Nephron progenitor cell (in vitro differentiated cells): ENCODE results near the gene DNASE1L1.
"Not testable (repeated sequence)": the region's sequence is repeated elsewhere in the genome, so short reads cannot be mapped to it uniquely, and the experiment has no call there.

Source experiments
- DNase-seq: peaks from one replicate; pipeline ENCODE4 v3.0.0; 2021
- H3K27ac Mint-ChIP-seq: 2 replicates; pipeline ENCODE4 v1.8.0; 2021; ENCODE audit warnings: mild to moderate bottlenecking, moderate library complexity, mixed read lengths
- H3K27me3 Mint-ChIP-seq: 2 replicates; pipeline ENCODE4 v1.8.0; 2021; ENCODE audit warnings: mild to moderate bottlenecking, low read depth, mixed read lengths; ENCODE audit not compliant: poor library complexity
- H3K36me3 Mint-ChIP-seq: 2 replicates; pipeline ENCODE4 v1.8.0; 2021; ENCODE audit warnings: low read depth, mixed read lengths
- H3K4me1 Mint-ChIP-seq: 2 replicates; pipeline ENCODE4 v1.8.0; 2021; ENCODE audit warnings: mixed read lengths
- H3K4me3 Mint-ChIP-seq: 2 replicates; pipeline ENCODE4 v1.8.0; 2021; ENCODE audit warnings: mild to moderate bottlenecking, moderate library complexity, mixed read lengths
- H3K9me3 Mint-ChIP-seq: 2 replicates; pipeline ENCODE4 v1.8.0; 2021; ENCODE audit warnings: mild to moderate bottlenecking, moderate library complexity, mixed read lengths
- TF ChIP-seq, protein P1 (sequence below): fragments of 200-600 bp; sonication (generic); IDR thresholded peaks from 2 replicates; pipeline ENCODE4 v1.5.0; 2021; ENCODE audit warnings: antibody characterized with exemption

Gene DNASE1L1

DNA sequence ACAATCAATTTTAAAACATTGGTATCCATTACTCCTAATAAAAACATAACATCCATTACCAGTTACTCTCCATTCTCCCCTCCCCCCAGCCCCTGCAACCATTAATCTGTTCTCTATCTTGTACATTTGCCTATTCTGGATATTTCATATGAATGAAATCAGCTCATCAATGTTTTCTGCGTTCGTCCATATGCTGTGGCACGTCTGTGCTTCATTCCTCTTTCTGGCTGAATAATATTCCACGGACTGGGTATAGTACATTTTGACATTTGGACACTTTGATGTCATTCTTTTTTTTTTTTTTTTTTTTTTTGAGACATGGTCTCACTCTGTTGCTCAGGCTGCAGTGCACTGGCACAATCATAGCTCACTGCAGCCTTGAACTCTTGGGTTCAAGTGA, 5.2 kb downstream of the DNASE1L1 start:
- H3K9me3 Mint-ChIP-seq: peaks cover 66% of the 10 kb centered on the region
- peaks cover 22% of the 10 kb centered on the region for H3K4me1 Mint-ChIP-seq
- H3K27me3 Mint-ChIP-seq: no peaks in the 10 kb centered on the region
- no peak overlapping the region for H3K4me3 Mint-ChIP-seq
- no peak overlapping the region for H3K27ac Mint-ChIP-seq
- TF ChIP-seq, protein P1, sequence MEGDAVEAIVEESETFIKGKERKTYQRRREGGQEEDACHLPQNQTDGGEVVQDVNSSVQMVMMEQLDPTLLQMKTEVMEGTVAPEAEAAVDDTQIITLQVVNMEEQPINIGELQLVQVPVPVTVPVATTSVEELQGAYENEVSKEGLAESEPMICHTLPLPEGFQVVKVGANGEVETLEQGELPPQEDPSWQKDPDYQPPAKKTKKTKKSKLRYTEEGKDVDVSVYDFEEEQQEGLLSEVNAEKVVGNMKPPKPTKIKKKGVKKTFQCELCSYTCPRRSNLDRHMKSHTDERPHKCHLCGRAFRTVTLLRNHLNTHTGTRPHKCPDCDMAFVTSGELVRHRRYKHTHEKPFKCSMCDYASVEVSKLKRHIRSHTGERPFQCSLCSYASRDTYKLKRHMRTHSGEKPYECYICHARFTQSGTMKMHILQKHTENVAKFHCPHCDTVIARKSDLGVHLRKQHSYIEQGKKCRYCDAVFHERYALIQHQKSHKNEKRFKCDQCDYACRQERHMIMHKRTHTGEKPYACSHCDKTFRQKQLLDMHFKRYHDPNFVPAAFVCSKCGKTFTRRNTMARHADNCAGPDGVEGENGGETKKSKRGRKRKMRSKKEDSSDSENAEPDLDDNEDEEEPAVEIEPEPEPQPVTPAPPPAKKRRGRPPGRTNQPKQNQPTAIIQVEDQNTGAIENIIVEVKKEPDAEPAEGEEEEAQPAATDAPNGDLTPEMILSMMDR: no peak
- peaks cover 29% of the 10 kb centered on the region for H3K36me3 Mint-ChIP-seq
- DNase-seq: no peak

DNA sequence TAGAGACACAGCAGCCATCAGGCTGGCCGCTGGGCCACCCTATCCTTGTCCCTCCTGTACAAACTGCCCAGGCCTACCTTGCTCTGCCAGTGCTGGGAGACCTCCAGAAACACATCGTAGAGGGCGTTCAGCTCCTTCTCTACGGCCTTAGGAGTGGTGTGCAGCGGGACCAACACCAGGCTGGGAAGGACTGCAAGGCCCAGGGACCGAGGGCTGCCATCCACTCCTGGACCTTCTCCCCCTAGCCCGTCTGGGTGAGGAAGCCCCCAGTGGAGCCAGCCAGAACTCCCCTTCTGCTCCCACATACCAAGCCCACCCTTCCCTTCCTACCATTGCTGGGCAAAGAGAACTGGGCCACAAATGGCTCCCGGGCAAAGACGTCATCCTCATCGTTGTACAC, 5.9 kb downstream of the DNASE1L1 start:
- Mint-ChIP-seq H3K4me3 (no peak overlapping the region), H3K27ac (peak overlapping the region; percentile 45), H3K36me3 (peaks cover 27% of the 10 kb centered on the region)

DNA sequence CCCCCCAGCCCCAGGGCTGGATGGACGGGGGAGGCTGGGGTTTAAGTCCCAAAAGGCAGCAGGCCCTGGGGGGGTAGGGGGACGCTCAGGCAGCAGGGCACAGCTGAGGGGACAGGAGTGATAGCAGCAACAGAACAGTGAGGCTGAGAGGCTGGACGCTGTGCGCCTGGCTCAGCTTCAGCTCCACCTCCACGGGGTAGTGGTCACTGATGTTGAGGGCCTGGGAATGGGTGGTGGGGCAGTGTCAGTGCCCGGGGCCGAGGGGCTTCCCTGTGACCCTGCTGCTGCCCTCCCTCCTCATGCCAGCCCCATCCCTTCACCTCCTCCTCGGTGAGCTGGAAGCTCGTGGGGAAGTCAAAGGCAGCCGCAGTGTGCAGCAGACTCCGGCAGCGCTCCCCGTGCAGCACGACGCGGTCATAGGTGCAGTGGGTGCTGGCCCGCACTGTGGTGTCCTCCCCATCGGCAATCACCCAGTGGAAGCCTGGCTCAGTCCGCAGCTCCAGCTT, 6.4 kb downstream of the DNASE1L1 start:
- H3K36me3 Mint-ChIP-seq: peaks cover 27% of the 10 kb centered on the region
- DNase-seq: no peak
- H3K9me3 Mint-ChIP-seq: peaks cover 68% of the 10 kb centered on the region
- H3K27me3 Mint-ChIP-seq: peaks cover 7% of the 10 kb centered on the region
- no peak overlapping the region for H3K4me3 Mint-ChIP-seq
- H3K4me1 Mint-ChIP-seq: peaks cover 19% of the 10 kb centered on the region
- TF ChIP-seq, protein P1: no peak
- peak overlapping the region; percentile 81 for H3K27ac Mint-ChIP-seq

More for the DNA sequence above, 5.9 kb downstream of the DNASE1L1 start:
- Mint-ChIP-seq H3K9me3 (peaks cover 66% of the 10 kb centered on the region), H3K4me1 (peaks cover 19% of the 10 kb centered on the region), H3K27me3 (peaks cover 3% of the 10 kb centered on the region)
- TF ChIP-seq, protein P1: no peak
- no peak for DNase-seq

DNA sequence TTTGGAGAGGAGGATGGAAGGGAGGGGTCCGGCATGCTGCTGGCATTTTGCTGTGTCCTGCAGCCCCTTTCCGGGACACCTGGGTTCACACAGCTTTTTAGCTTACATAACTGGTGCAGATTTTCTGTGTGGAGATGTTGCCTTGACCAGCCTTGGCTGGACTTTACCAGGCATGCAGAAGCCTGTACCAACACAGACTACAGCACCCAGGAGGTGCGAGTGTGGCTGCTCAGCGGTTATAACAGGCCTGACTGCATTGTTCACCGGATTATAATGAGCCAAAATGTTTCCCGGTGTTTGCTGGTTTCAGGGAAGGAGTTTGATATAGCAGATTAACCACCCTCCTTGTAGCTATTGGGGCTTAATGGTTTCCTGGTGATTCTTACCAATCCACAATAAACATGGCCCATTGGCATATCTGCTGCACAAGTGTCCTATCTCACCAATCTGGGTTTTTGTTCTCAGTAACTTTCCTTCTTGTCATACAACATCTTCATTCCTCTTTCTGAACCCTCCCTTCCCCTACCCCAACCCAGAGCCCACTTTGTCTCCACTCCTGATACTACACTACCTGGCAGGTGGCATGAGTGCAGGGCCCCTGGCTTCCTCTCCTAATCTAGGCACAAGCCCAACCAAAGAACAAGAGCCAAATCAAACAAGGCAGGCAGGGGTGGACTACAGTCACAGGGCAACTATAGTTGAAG, 7.0 kb downstream of the DNASE1L1 start:
- peaks cover 19% of the 10 kb centered on the region for H3K4me1 Mint-ChIP-seq
- H3K27me3 Mint-ChIP-seq: peaks cover 7% of the 10 kb centered on the region
- peaks cover 69% of the 10 kb centered on the region for H3K9me3 Mint-ChIP-seq
- no peak for DNase-seq
- H3K4me3 Mint-ChIP-seq: no peak overlapping the region
- peak overlapping the region; percentile 81 for H3K27ac Mint-ChIP-seq
- TF ChIP-seq, protein P1: no peak
- peaks cover 27% of the 10 kb centered on the region for H3K36me3 Mint-ChIP-seq

DNA sequence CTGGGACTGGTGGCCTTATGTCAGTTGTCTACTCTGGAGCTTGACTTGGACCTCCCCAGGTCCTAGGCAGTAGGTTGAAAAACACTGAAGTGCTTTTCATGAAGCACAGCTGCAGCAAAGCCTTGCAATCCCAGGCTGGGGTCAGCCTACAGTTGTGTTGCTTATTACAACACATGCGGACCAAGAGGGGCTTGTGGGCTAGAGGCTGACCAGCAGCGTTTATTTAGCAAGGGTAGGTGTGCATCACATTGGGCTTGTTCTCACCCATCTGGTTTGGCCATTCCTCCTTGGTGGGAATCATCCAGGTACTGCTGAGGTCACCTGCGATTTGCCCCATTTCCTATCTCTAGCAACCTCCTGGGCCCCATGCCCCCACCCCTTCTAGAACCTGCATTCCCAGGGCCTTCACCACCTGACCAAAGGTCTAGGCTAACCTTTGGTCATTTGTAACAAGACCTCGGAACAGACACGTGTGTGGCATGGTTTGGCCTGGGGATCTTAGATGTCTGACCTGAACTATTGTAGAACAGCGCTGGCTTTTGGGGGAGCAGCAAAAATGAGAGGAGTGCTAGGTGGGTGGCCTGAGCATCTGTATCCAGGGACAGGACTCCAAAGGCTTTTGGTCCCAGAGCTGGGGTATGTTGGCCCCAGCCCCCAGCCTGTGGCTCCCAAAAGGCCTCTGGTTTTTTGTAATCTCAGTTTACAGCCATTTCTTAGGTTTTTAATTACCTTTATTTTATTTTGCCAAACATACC, 7.8 kb downstream of the DNASE1L1 start:
- TF ChIP-seq, protein P1: no peak
- peaks cover 27% of the 10 kb centered on the region for H3K36me3 Mint-ChIP-seq
- peaks cover 68% of the 10 kb centered on the region for H3K9me3 Mint-ChIP-seq
- H3K4me1 Mint-ChIP-seq: peaks cover 19% of the 10 kb centered on the region
- H3K27me3 Mint-ChIP-seq: peaks cover 7% of the 10 kb centered on the region
- H3K4me3 Mint-ChIP-seq: peak overlapping the region; percentile 98
- DNase-seq: no peak
- peak overlapping the region; percentile 90 for H3K27ac Mint-ChIP-seq

DNA sequence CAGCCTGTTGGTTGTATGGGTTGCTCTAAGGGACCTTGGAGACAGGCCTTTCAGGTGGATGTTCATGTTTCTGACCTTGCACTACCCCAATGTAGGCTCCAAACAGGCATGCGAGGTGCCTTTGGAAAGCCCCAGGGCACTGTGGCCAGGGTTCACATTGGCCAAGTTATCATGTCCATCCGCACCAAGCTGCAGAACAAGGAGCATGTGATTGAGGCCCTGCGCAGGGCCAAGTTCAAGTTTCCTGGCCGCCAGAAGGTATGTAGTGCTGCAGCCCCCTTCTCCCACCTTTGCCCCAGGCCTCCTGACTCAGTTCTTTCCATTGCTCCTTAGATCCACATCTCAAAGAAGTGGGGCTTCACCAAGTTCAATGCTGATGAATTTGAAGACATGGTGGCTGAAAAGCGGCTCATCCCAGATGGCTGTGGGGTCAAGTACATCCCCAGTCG, 8.7 kb downstream of the DNASE1L1 start:
- Mint-ChIP-seq H3K4me3 (peak overlapping the region; percentile 98), H3K9me3 (peaks cover 66% of the 10 kb centered on the region), H3K4me1 (peaks cover 19% of the 10 kb centered on the region), H3K36me3 (peaks cover 27% of the 10 kb centered on the region), H3K27ac (peak overlapping the region; percentile 54)
- not testable (repeated sequence) for DNase-seq, H3K27me3 Mint-ChIP-seq
